Erythroblast (primary cell): Measurements from ENCODE around the gene VIPR2.

Experiments
- GATA1 ChIP-seq: IDR thresholded peaks from 2 replicates; pipeline ENCODE4 v1.6.1; 2011; ENCODE audit warnings: low read depth, mild to moderate bottlenecking, control low read depth, low read length, moderate library complexity
- POLR2A ChIP-seq: IDR thresholded peaks from 2 replicates; pipeline ENCODE4 v1.6.1; 2011; ENCODE audit warnings: mild to moderate bottlenecking, low read length

GRCh38 chr7:159063046-159063840 is 81.4 kb downstream of the VIPR2 start:
- TF ChIP-seq POLR2A (no peak), GATA1 (no peak)
